ENCODE data around the gene PPIP5K2. TPM values are rescaled to one million over a fixed set of nuclear protein-coding genes. Genes with fewer than 3 reads are reported as not detected.

The PPIP5K2 gene
- total and polyA plus RNA-seq, 2 donors (not counting 3 experiments of a cell fraction or from before 2014, with no cell fraction given), result 20.8 to 69.4 TPM

DNA sequence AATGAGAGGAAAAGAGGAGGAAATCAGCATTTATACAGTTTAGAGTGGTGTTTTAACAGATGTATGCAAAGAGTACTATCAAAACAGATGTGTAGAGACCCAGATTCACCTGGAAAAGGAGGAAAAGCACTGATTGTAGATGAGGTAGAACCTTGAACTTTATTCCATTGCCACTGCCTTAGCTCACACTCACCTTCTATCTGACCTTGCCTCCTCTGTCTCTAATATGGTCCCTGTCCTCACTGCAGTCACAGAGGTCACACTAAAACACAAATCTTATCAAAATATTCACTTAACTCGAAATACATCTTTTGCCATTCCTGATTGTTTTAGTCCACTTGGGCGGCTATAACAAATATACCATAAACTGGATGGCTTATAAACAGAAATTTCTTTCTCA lies 7.2 kb upstream of the PPIP5K2 start:
- BruUV-seq (replicated peaks), result no TSS peak
- Histone ChIP-seq H3K9ac (replicated peaks; ENCODE audit: extremely low read depth, insufficient read depth, low read length) (no peak overlapping the region), H3K79me2 (ENCODE audit: control insufficient read depth, insufficient read depth, low read length) (peaks cover 2% of the 10 kb centered on the region), H3K36me3 (ENCODE audit: control insufficient read depth in 2 of 2, extremely low read depth in 1 of 2, insufficient read depth in 2 of 2, low read length in 2 of 2) (no peaks in the 10 kb centered on the region), H3K9me1 (replicated peaks; ENCODE audit: control insufficient read depth, extremely low read depth, insufficient read depth, low read length) (no peaks in the 10 kb centered on the region), H3K4me2 (ENCODE audit: insufficient read depth, low read length) (no peak overlapping the region), H3K4me1 (ENCODE audit: control insufficient read depth, extremely low read depth, insufficient read depth, low read length) (no peaks in the 10 kb centered on the region), H4K20me1 (replicated peaks; ENCODE audit: control insufficient read depth, extremely low read depth, insufficient read depth, low read length) (no peaks in the 10 kb centered on the region), H3K27ac (ENCODE audit: insufficient read depth, low read depth, low read length) (no peak overlapping the region), H3K9me3 (replicated peaks; ENCODE audit: control insufficient read depth, insufficient read depth, low read length) (no peaks in the 10 kb centered on the region), H2AFZ (ENCODE audit: low read depth, low read length) (no peak overlapping the region), H3K27me3 (ENCODE audit: control insufficient read depth in 2 of 2, insufficient read depth in 2 of 2, low read length in 2 of 2) (no peaks in the 10 kb centered on the region), H3K4me3 (replicated peaks in 1 of 3; ENCODE audit: insufficient read depth in 1 of 3, low read depth in 1 of 3, low read length in 3 of 3) (no peak overlapping the region)
- dilution Hi-C loops (cut with MboI; ENCODE audit: extremely low pct_ligation_motif_present, low sequenced_read_pairs) (no loop called here), intact Hi-C loops (cut with micrococcal nuclease) (no loop called here)
- POLR2A ChIA-PET, result no interaction called here
- FAIRE-seq (no peak), DNase-seq (ENCODE audit: low read depth, low spot score) (no peak)
- CTCF ChIA-PET, result interaction anchor here (1.2 kb wide), 1 partner anchor 432 kb away, joined by 3 read pairs; no protein-coding TSS in a partner anchor
- TF ChIP-seq GATA2 (IDR thresholded peaks at IDR 0.05; ENCODE audit: insufficient read depth, insufficient read length, low read depth, low read length) (no peak), MYC (IDR thresholded peaks at IDR 0.05; ENCODE audit: low read depth, low read length) (no peak), EZH2 (IDR thresholded peaks at IDR 0.05; ENCODE audit: borderline replicate concordance, low read depth, low read length, severe bottlenecking) (no peak), JUN (IDR thresholded peaks at IDR 0.05; ENCODE audit: borderline replicate concordance, insufficient read depth, insufficient read length, low read depth) (no peak), POLR2A (IDR thresholded peaks at IDR 0.05; ENCODE audit: low read depth, low read length) (no peak)
- TF ChIP-seq, protein P1, sequence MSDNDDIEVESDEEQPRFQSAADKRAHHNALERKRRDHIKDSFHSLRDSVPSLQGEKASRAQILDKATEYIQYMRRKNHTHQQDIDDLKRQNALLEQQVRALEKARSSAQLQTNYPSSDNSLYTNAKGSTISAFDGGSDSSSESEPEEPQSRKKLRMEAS (IDR thresholded peaks at IDR 0.05; ENCODE audit: insufficient read depth, insufficient read length), result no peak
- TF ChIP-seq, protein P2, sequence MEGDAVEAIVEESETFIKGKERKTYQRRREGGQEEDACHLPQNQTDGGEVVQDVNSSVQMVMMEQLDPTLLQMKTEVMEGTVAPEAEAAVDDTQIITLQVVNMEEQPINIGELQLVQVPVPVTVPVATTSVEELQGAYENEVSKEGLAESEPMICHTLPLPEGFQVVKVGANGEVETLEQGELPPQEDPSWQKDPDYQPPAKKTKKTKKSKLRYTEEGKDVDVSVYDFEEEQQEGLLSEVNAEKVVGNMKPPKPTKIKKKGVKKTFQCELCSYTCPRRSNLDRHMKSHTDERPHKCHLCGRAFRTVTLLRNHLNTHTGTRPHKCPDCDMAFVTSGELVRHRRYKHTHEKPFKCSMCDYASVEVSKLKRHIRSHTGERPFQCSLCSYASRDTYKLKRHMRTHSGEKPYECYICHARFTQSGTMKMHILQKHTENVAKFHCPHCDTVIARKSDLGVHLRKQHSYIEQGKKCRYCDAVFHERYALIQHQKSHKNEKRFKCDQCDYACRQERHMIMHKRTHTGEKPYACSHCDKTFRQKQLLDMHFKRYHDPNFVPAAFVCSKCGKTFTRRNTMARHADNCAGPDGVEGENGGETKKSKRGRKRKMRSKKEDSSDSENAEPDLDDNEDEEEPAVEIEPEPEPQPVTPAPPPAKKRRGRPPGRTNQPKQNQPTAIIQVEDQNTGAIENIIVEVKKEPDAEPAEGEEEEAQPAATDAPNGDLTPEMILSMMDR (IDR thresholded peaks at IDR 0.05; ENCODE audit: extremely low read depth in 1 of 2, insufficient read depth in 1 of 2, low read depth in 1 of 2, low read length in 2 of 2), result no peak
